Inflammatory macrophage treated with lipopolysaccharide for 1 hour (primary cell): ENCODE results near the gene AGTR1.
"Not testable (repeated sequence)": the region's sequence is repeated elsewhere in the genome, so short reads cannot be mapped to it uniquely, and the experiment has no call there.

Source experiments
- DNase-seq, 2 donors: peaks; one replicate each; pipeline ENCODE4 v3.0.0-alpha.2; 2020 to 2022

Gene AGTR1

GRCh38 chr3:148759430-148759829 lies 61.7 kb downstream of the AGTR1 start:
- peak in 1 of 2 donors; percentile 23 for DNase-seq

GRCh38 chr3:148763156-148763680 lies 65.5 kb downstream of the AGTR1 start:
- no peak for DNase-seq

- DNase-seq: no peak
Measured at GRCh38 chr3:148763986-148764935, 66.6 kb downstream of the AGTR1 start.

GRCh38 chr3:148772361-148772760 lies 74.7 kb downstream of the AGTR1 start:
- no peak for DNase-seq

- DNase-seq: no peak
Measured at GRCh38 chr3:148772835-148773234, 75.1 kb downstream of the AGTR1 start.

GRCh38 chr3:148773805-148774204 lies 76.1 kb downstream of the AGTR1 start:
- DNase-seq: no peak

GRCh38 chr3:148778926-148779325 lies 81.2 kb downstream of the AGTR1 start:
- peak; percentile 51 to 54 for DNase-seq

GRCh38 chr3:148785026-148785425 lies 87.3 kb downstream of the AGTR1 start:
- peak; percentile 73 to 81 for DNase-seq

- DNase-seq: not testable (repeated sequence)
Measured at GRCh38 chr3:148786159-148786558, 88.5 kb downstream of the AGTR1 start.

- no peak for DNase-seq
Measured at GRCh38 chr3:148789146-148789545, 91.4 kb downstream of the AGTR1 start.

GRCh38 chr3:148789906-148790305 lies 92.2 kb downstream of the AGTR1 start:
- DNase-seq: peak; percentile 23 to 30

- no peak for DNase-seq
Measured at GRCh38 chr3:148790370-148790769, 92.7 kb downstream of the AGTR1 start.

GRCh38 chr3:148790851-148791735 lies 93.4 kb downstream of the AGTR1 start:
- peak; percentile 81 to 97 for DNase-seq

- DNase-seq: no peak
Measured at GRCh38 chr3:148791920-148792319, 94.2 kb downstream of the AGTR1 start.

- DNase-seq: no peak
Measured at GRCh38 chr3:148792516-148792915, 94.8 kb downstream of the AGTR1 start.
